HG03103 (cell line): ENCODE data around the gene AATF.

ENCODE experiments used
- ATAC-seq: cut with Tn5 transposase; IDR thresholded peaks from one replicate; pipeline ENCODE4 v1.9.1; 2021; ENCODE audit warnings: low read depth; ENCODE audit not compliant: unreplicated experiment

Gene AATF

GRCh38 chr17:36977066-36977465, 28.3 kb downstream of the AATF start:
- ATAC-seq, result no peak

GRCh38 chr17:36977568-36977967, 28.8 kb downstream of the AATF start:
- ATAC-seq, result no peak

DNA sequence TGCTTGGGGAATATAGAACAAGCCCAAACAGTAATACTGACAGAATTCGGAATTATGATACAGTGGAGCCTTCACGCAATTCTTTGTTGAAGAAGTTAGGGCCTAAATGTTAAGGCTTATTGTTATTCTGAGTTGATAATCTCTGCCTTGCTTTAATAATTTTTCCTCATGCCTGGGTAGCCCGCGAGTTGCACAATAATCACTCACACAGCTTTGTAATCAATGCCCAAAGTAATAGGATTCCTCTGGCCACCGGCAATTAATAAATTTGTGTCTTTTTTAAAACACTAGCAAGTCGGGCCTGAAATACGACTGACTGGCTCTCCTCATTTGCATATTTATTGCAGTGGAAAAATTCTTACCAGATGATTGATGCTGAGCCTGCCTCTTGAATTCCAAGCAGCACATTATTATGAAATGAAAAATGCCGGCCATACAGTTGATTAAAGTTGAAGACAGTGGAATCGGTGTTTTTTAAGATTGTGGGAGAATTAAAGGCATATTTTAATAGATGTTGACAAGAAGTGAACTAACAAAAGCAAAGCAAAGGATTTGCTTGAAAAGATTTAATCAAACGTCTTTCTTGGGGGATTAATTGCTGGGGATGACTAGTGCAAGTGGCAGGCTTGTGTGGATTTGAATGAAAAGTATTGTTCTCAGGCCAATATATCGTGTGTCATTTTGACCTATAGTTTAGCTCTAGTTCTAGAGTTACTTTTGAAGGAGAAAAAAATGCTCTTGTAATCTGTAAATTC, 30.2 kb downstream of the AATF start:
- no peak for ATAC-seq

DNA sequence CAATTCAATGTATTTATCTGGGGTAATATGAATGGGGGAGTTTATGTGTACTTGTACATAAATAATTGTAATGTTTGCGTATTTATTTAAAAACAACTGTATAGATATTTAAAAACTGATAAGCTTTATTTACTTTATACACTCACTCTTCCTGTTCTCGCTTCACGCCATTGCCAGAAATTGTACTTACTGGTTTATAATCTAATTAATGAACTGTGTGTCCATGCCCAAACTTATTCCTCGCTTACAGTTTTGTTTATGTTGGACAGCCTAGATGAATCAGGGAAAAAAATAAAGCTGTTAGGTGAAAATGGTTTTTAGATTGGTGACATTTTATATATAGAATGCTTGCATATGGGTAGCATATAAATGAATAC, 30.8 kb downstream of the AATF start:
- ATAC-seq, result no peak

- no peak for ATAC-seq
Observed at GRCh38 chr17:36980280-36980761, 31.6 kb downstream of the AATF start.

- ATAC-seq, result no peak
Observed at GRCh38 chr17:36983618-36984017, 34.9 kb downstream of the AATF start.

GRCh38 chr17:36989173-36989572, 40.4 kb downstream of the AATF start:
- no peak for ATAC-seq

DNA sequence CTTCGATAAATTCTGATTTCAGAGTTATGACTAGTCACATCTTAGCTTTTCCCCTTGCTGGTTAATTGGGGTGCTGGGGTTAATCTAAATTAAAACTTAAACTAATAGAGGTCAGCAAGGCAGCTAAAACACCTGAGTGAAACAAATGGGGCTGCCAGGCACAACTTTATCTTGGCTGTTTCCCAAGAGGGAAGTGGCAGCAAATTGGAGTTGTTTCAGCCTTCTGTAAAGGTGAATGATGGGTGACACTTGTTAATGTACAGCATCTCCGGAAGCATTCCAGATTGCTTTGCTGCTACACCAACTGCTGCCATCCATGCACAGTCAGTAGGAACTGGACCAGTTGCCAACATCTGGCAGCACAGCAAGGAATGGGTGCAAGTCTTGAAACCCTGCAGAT, 43.9 kb downstream of the AATF start:
- no peak for ATAC-seq

DNA sequence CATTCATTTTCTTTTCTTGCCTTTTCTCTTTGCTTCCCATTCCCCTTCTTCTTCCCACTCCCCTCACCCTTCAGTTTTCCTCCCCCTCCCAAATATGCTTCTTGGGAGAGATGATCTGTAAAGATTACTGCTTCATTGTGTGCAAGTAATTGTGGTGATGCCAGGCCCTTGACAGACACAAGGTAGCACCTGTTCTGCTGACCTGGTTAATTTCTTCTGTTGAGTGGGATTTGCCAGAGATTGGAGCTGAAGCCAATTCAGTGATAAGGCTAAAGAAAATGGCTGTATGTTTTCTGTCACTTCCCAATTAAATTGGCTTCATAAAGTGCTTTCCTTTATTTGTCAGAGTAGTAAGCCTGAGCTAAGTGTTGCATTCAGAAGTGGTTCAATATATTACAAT, 44.5 kb downstream of the AATF start:
- ATAC-seq, result no peak

DNA sequence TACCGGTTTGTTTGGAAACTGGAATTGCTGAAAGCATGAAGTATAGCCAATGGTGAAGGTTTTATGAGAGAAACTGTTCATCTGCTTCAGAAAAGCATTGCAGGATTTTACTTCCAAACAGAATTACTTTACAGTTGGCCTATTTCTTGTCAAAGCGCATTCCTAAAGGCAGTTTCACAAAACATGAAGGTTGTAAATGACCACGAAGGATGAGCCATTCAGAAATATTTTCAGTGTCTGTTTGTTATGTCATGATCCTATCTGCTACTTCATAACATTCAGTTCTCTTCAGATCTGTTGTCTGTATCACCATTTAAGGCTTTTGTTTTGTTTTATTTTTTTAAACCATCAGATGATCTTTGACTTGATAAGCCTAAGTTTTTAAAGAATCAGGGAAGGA, 45.7 kb downstream of the AATF start:
- no peak for ATAC-seq

- no peak for ATAC-seq
Observed at GRCh38 chr17:36999471-36999870, 50.7 kb downstream of the AATF start.

- ATAC-seq, result no peak
Observed at GRCh38 chr17:37016780-37017179, 68.0 kb downstream of the AATF start.

DNA sequence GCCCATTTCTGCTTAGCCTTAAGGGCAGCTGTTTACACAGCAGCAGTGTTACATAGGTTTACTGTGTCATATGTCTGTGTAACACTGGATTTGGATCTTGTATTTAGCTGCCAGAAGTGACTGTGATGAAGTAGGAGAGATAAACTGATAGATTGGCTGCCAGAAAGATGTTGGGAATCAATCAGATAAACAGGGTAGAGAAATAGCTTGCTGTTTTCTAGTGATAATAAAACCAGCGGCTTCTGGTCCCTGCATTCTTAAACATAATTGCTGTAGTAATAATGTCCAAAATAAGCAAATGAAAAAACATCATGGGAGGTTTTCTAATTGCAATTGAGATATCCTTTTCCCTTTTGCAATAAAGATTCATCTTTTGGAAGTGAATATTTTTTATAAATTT, 68.7 kb downstream of the AATF start:
- no peak for ATAC-seq

GRCh38 chr17:37019117-37019740, 70.5 kb downstream of the AATF start:
- no peak for ATAC-seq

DNA sequence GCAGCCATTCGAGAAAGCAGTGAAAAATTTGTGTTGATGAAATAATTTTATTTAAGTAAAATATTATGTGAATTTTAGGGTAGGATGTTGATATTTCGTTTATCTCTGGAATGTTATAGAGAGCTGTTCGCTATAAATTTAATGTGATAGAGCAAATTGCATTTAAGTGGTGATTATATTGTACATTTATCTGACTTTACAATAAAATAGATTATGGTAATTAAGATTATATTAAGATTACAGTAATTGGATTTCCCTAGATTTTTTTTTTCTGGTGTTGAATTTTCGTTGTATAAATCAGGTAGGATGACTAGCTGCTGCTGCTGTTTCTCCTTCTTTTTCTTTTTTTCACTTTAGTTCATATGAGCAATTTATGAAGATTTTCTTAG, 71.0 kb downstream of the AATF start:
- no peak for ATAC-seq

DNA sequence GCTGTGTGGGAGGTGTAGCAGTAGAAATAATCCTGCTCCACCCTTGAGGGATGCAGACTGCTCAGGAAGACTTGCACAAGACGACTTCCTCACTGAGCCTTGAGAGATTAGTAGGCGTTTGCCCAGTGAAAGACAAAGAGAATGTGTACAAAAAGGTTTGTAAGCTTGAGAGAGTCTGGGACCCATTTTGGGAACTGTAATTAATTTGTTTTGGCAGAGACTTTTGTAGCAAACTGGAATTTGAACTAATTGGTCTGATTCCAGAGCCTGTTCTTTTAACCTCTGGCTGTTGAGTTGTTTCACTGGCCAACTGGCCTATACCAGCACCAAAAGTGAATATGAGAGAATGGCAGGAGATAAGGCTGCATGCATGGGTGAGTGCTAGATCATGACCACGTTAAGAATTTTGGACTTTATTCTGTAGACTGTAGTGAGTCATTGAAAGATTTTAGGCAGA, 75.5 kb downstream of the AATF start:
- no peak for ATAC-seq

DNA sequence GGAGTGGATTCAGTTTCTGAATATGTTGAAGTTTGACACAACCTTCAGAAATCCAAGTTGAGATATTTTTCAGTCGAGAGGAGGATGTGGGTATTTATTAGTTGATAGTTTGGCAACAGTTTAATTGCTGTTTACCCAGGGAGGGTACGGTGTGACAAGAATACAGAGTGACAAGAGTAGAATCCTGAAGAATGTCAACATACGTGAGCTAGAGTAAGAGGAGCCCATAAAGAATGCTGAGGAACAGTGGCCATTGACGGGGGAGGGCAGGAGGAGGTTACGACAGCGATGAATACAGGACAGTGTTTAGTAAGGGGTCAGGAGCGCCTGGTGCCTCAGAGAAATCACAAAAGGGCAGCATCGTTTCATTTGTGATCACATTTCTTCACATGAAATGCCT, 76.5 kb downstream of the AATF start:
- ATAC-seq, result no peak

- no peak for ATAC-seq
Observed at GRCh38 chr17:37025847-37026530, 77.2 kb downstream of the AATF start.

- no peak for ATAC-seq
Observed at GRCh38 chr17:37026531-37026869, 77.7 kb downstream of the AATF start.

DNA sequence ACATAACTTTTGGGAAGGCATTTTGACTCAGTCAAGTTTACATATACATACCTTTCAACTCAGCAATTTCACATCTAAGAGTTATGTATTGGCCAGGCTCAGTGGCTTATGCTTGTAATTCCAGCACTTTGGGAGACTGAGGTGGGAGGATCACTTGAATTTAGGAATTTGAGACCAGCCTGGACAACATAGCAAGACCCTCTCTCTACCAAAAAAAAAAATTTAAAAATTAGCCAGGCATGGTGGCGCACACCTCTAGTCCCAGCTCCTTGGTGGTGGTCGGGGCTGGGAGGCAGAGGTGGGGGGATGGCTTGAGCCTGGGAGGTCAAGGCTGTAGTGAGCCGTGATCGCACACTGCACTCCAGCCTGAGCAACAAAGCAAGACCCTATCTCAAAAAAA, 79.3 kb downstream of the AATF start:
- ATAC-seq, result no peak

- ATAC-seq, result no peak
Observed at GRCh38 chr17:37031493-37032083, 82.8 kb downstream of the AATF start.
